HEK293 (cell line): ENCODE data around the gene TMEM205.

Source experiments
- CTCF ChIA-PET: fragments of 350-600 bp; formaldehyde crosslinking; extraction: SDS; loops from one replicate; lab custom pipeline; 2021; ENCODE audit warnings: antibody characterized with exemption; lab: Yijun Ruan, JAX
- POLR2A ChIA-PET: fragments of 300-600 bp; formaldehyde crosslinking; extraction: SDS; loops from one replicate; lab custom pipeline; 2020; ENCODE audit warnings: antibody characterized with exemption, inconsistent platforms; lab: Yijun Ruan, JAX
- H3K27ac ChIP-seq: fragments of 200-500 bp; sonication (Bioruptor generic); 2 replicates; pipeline ENCODE4 v1.5.1; 2014; ENCODE audit warnings: low read depth, low read length, control low read depth, inconsistent platforms; ENCODE audit errors: extremely low read depth
- H3K36me3 ChIP-seq, 2 experiments: fragments of 200-500 bp in 1 of 2; sonication (Bioruptor generic) in 1 of 2; 1 replicate in 1 of 2; 2 replicates in 1 of 2; pipeline ENCODE4 v1.5.1; 2014 to 2017; ENCODE audit warnings: inconsistent platforms in 2 of 2, low read length in 2 of 2; ENCODE audit not compliant: control insufficient read depth in 2 of 2, insufficient read depth in 1 of 2
- H3K4me1 ChIP-seq: fragments of 200-500 bp; sonication (Bioruptor generic); 2 replicates; pipeline ENCODE4 v1.5.1; 2014; ENCODE audit warnings: mild to moderate bottlenecking, low read length, inconsistent platforms; ENCODE audit not compliant: control insufficient read depth, insufficient read depth
- H3K4me3 ChIP-seq: 2 replicates; pipeline ENCODE4 v1.5.1; 2011; ENCODE audit warnings: low read depth, mild to moderate bottlenecking, control low read depth, low read length, moderate library complexity
- H3K9me3 ChIP-seq: fragments of 200-500 bp; sonication (Bioruptor generic); 2 replicates; pipeline ENCODE4 v1.5.1; 2014; ENCODE audit warnings: low read depth, low read length, inconsistent platforms; ENCODE audit not compliant: control insufficient read depth, insufficient read depth
- FEZF1 ChIP-seq: fragments of 450-650 bp; formaldehyde crosslinking; IDR thresholded peaks from 2 replicates; pipeline ENCODE4 v1.5.1; 2016; ENCODE audit warnings: missing biosample characterization, missing genetic modification characterization
- GLI2 ChIP-seq: fragments of 450-650 bp; formaldehyde crosslinking; IDR thresholded peaks from 2 replicates; pipeline ENCODE4; 2017; ENCODE audit warnings: missing biosample characterization, missing genetic modification characterization, low read depth, borderline replicate concordance
- ZBTB1 ChIP-seq: fragments of 450-650 bp; formaldehyde crosslinking; IDR thresholded peaks from 2 replicates; pipeline ENCODE4 v1.5.1; 2016; ENCODE audit warnings: missing biosample characterization, missing genetic modification characterization
- ZBTB20 ChIP-seq: fragments of 450-650 bp; formaldehyde crosslinking; IDR thresholded peaks from 2 replicates; pipeline ENCODE4 v1.5.1; 2016; ENCODE audit warnings: missing biosample characterization, missing genetic modification characterization
- ZBTB48 ChIP-seq: fragments of 450-650 bp; formaldehyde crosslinking; IDR thresholded peaks from 2 replicates; pipeline ENCODE4 v1.5.1; 2016; ENCODE audit warnings: missing biosample characterization, missing genetic modification characterization
- ZBTB8A ChIP-seq: fragments of 450-650 bp; formaldehyde crosslinking; IDR thresholded peaks from 2 replicates; pipeline ENCODE4 v1.5.1; 2016; ENCODE audit warnings: missing biosample characterization, missing genetic modification characterization
- ZIC2 ChIP-seq: fragments of 450-650 bp; formaldehyde crosslinking; IDR thresholded peaks from 2 replicates; pipeline ENCODE4 v1.5.1; 2016; ENCODE audit warnings: missing biosample characterization, missing genetic modification characterization
- ZNF132 ChIP-seq: fragments of 450-650 bp; formaldehyde crosslinking; IDR thresholded peaks from 2 replicates; pipeline ENCODE4 v1.5.1; 2017; ENCODE audit warnings: missing biosample characterization, missing genetic modification characterization, borderline replicate concordance
- ZNF148 ChIP-seq: fragments of 450-650 bp; formaldehyde crosslinking; IDR thresholded peaks from 2 replicates; pipeline ENCODE4 v1.5.0; 2017; ENCODE audit warnings: missing biosample characterization, missing genetic modification characterization, borderline replicate concordance
- ZNF2 ChIP-seq: fragments of 450-650 bp; formaldehyde crosslinking; IDR thresholded peaks from 2 replicates; pipeline ENCODE4 v1.5.1; 2016; ENCODE audit warnings: missing biosample characterization, missing genetic modification characterization
- ZNF24 ChIP-seq: fragments of 450-650 bp; formaldehyde crosslinking; IDR thresholded peaks from 2 replicates; pipeline ENCODE4 v1.5.1; 2016; ENCODE audit warnings: missing biosample characterization, missing genetic modification characterization
- ZNF302 ChIP-seq: fragments of 450-650 bp; formaldehyde crosslinking; IDR thresholded peaks from 2 replicates; pipeline ENCODE4 v1.5.1; 2016; ENCODE audit warnings: missing biosample characterization, missing genetic modification characterization, low read depth
- ZNF335 ChIP-seq: fragments of 450-650 bp; formaldehyde crosslinking; conservative IDR thresholded peaks from 2 replicates; pipeline ENCODE4 v1.5.1; 2016; ENCODE audit warnings: missing biosample characterization, missing genetic modification characterization
- ZNF341 ChIP-seq: fragments of 450-650 bp; formaldehyde crosslinking; IDR thresholded peaks from 2 replicates; pipeline ENCODE4; 2016; ENCODE audit warnings: low read depth, missing biosample characterization, missing genetic modification characterization
- ZNF350 ChIP-seq: fragments of 450-650 bp; formaldehyde crosslinking; IDR thresholded peaks from 2 replicates; pipeline ENCODE4 v1.5.0; 2017; ENCODE audit warnings: missing biosample characterization, mild to moderate bottlenecking, missing genetic modification characterization
- ZNF521 ChIP-seq: fragments of 450-650 bp; formaldehyde crosslinking; IDR thresholded peaks from 2 replicates; pipeline ENCODE4 v1.5.1; 2017; ENCODE audit warnings: missing biosample characterization, mild to moderate bottlenecking, missing genetic modification characterization
- ZNF544 ChIP-seq: fragments of 450-650 bp; formaldehyde crosslinking; IDR thresholded peaks from 2 replicates; pipeline ENCODE4 v1.5.0; 2017; ENCODE audit warnings: missing biosample characterization, missing genetic modification characterization
- ZNF585B ChIP-seq: fragments of 450-650 bp; formaldehyde crosslinking; IDR thresholded peaks from 2 replicates; pipeline ENCODE4 v1.5.1; 2016; ENCODE audit warnings: missing biosample characterization, missing genetic modification characterization
- ZNF600 ChIP-seq: fragments of 450-650 bp; formaldehyde crosslinking; IDR thresholded peaks from 2 replicates; pipeline ENCODE4 v1.5.1; 2016; ENCODE audit warnings: missing biosample characterization, missing genetic modification characterization
- ZNF629 ChIP-seq: fragments of 450-650 bp; formaldehyde crosslinking; IDR thresholded peaks from 2 replicates; pipeline ENCODE4 v1.5.1; 2017; ENCODE audit warnings: missing biosample characterization, missing genetic modification characterization
- ZNF654 ChIP-seq: fragments of 450-650 bp; formaldehyde crosslinking; IDR thresholded peaks from 2 replicates; pipeline ENCODE4 v1.5.1; 2016; ENCODE audit warnings: low read depth, missing biosample characterization, missing genetic modification characterization
- ZNF660 ChIP-seq: fragments of 450-650 bp; IDR thresholded peaks from 2 replicates; pipeline ENCODE4 v1.5.1; 2018; ENCODE audit warnings: missing biosample characterization, mild to moderate bottlenecking, missing genetic modification characterization
- ZNF76 ChIP-seq: fragments of 450-650 bp; formaldehyde crosslinking; IDR thresholded peaks from 2 replicates; pipeline ENCODE4; 2016; ENCODE audit warnings: low read depth, missing biosample characterization, missing genetic modification characterization, borderline replicate concordance
- ZNF768 ChIP-seq: fragments of 450-650 bp; formaldehyde crosslinking; IDR thresholded peaks from 2 replicates; pipeline ENCODE4 v1.5.1; 2018; ENCODE audit warnings: missing biosample characterization, mild to moderate bottlenecking, missing genetic modification characterization
- ZNF837 ChIP-seq: fragments of 450-650 bp; formaldehyde crosslinking; IDR thresholded peaks from 2 replicates; pipeline ENCODE4 v1.5.1; 2016; ENCODE audit warnings: missing biosample characterization, missing genetic modification characterization
- TF ChIP-seq, protein P1 (sequence below): fragments of 450-650 bp; formaldehyde crosslinking; optimal IDR thresholded peaks from 2 replicates; pipeline ENCODE3; 2016; ENCODE audit warnings: missing biosample characterization, mild to moderate bottlenecking, missing genetic modification characterization

The TMEM205 gene

GRCh38 chr19:11378319-11379189 lies 32.5 kb upstream of the TMEM205 start (continued):
- TF ChIP-seq ZIC2 (tag by site-specific recombination), result 0 out of 2 replicates have a peak, but pooled peaks have one; percentile 11
- peak; percentile 26 for TF ChIP-seq ZNF654 (tag by site-specific recombination)
- TF ChIP-seq ZNF148 (tag by site-specific recombination), result no peak

DNA sequence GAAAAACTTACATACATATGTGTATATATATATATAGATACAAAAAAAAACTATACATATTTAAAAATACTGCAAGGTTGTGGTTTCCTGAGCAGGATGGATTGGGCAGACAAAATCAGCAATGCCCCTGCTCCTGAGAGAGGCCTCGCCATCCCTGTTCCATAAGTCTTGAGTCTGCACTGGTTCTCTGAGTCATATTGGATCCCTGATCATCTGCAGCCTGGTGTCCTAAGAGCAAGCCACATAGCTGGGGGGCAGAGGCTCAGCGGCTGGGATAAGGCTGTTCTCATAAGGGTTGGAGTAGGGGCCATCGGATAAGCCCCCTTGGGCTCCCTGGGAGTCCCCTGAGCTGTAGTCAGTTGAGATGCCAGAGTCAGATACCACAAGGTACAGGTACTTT lies 31.7 kb upstream of the TMEM205 start:
- Histone ChIP-seq H3K27ac (no peak overlapping the region), H3K36me3 (peaks cover 0 to 21% of the 10 kb centered on the region in 2 experiments; a peak in 2 of 3 replicates), H3K4me1 (peaks cover 4% of the 10 kb centered on the region; the same call in 1 of the 2 replicates), H3K4me3 (no peak overlapping the region), H3K9me3 (no peaks in the 10 kb centered on the region)
- POLR2A ChIA-PET, result interaction anchor here (0.6 to 1.7 kb wide), 3 partner anchors 68 to 181 kb away, joined by 3 to 13 read pairs (median 4); partner anchors contain the start of gene ELOF1
- TF ChIP-seq ZBTB1 (tag by site-specific recombination) (no peak), ZNF585B (no peak), ZNF544 (tag by site-specific recombination) (no peak), ZNF629 (no peak), ZNF350 (no peak), ZNF335 (tag by site-specific recombination) (no peak)
- CTCF ChIA-PET, result interaction anchor here (0.6 to 2.1 kb wide), 17 partner anchors 13 to 894 kb away, joined by 3 to 11 read pairs (median 4); partner anchors contain the start of genes ODAD3, PRKCSH and TSPAN16

DNA sequence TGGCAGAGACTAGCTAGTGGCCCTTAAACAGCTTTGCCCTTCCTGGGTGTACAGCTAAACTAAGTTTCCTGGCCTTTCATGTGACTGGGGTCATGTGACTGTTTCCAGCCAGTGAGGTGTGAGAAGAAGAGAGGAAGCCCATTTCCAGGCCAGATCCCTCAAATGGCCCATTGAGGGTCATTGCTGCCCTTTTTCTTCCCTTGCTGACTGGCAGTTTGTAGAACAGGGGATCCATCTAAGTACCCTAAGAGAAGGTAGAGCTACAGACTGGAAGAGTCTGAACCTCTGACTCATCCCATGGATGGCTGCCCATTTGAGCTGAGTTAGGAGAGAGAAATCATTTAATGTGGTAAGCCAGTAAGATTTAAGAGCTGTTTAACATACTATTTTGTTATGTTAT lies 31.2 kb upstream of the TMEM205 start:
- H3K4me1 ChIP-seq, result peaks cover 4% of the 10 kb centered on the region; the same call in 1 of the 2 replicates
- POLR2A ChIA-PET, result interaction anchor here (0.6 to 1.7 kb wide), 8 partner anchors 68 to 779 kb away, joined by 3 to 13 read pairs (median 4); partner anchors contain the start of gene ELOF1

DNA sequence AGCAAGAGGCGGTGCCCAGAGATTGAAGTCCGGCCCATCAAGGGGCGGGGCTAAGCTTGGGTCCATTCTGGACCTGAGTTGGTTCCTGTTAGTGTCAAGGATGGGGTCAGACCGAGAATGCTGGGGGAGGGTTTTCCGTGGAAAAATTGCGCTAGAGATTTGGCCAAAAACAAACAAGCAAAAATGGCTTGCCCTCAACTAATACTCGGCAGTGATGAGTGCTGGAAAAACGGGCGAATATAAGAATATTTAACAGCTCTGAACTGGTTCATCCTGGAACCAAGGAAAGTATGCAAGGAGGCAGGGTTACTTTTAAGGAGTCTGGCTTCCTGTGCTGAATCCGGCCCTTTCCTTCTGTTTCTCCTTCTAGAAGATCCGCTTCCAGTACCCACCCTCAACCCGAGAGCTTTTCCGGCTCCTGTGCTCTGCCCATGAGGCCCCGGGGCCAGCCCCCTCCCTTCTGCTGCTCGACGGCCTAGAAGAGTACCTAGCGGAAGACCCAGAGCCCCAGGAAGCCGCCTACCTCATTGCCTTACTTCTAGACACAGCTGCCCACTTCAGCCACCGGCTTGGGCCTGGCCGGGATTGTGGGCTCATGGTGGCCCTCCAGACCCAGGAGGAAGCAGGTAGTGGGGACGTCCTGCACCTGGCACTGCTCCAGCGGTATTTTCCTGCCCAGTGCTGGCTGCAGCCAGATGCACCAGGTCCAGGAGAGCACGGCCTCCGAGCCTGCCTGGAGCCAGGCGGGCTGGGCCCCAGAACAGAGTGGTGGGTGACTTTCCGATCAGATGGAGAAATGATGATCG lies 29.3 kb upstream of the TMEM205 start:
- CTCF ChIA-PET, result interaction anchor here (0.6 to 2.0 kb wide), 10 partner anchors 8 to 250 kb away, joined by 3 to 9 read pairs (median 3); no protein-coding TSS in a partner anchor
- H3K4me1 ChIP-seq, result peaks cover 4% of the 10 kb centered on the region; the same call in 1 of the 2 replicates
- peak overlapping the region; percentile 7; the same call in 1 of the 2 replicates for H3K27ac ChIP-seq
- no peaks in the 10 kb centered on the region for H3K9me3 ChIP-seq
- POLR2A ChIA-PET, result interaction anchor here (0.5 to 2.3 kb wide), 26 partner anchors 8 to 957 kb away, joined by 3 to 36 read pairs (median 5); partner anchors contain the start of genes CCDC159, ELOF1, EPOR and ODAD3
- peak overlapping the region; percentile 33 for H3K4me3 ChIP-seq
- peaks cover 0 to 21% of the 10 kb centered on the region in 2 experiments; a peak in 2 of 3 replicates for H3K36me3 ChIP-seq
- TF ChIP-seq, protein P1, sequence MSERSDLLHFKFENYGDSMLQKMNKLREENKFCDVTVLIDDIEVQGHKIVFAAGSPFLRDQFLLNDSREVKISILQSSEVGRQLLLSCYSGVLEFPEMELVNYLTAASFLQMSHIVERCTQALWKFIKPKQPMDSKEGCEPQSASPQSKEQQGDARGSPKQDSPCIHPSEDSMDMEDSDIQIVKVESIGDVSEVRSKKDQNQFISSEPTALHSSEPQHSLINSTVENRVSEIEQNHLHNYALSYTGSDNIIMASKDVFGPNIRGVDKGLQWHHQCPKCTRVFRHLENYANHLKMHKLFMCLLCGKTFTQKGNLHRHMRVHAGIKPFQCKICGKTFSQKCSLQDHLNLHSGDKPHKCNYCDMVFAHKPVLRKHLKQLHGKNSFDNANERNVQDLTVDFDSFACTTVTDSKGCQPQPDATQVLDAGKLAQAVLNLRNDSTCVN (tag by site-specific recombination), result peak; percentile 1
- TF ChIP-seq ZNF521 (tag by site-specific recombination) (no peak), ZNF76 (tag by site-specific recombination) (peak; percentile 56), ZNF660 (tag by site-specific recombination) (peak; percentile 71; the same call in 1 of the 2 replicates), ZNF341 (tag by site-specific recombination) (0 out of 2 replicates have a peak, but pooled peaks have one; percentile 28), ZNF837 (tag by site-specific recombination) (no peak), ZNF600 (peak; percentile 31; the same call in 1 of the 2 replicates), ZNF2 (tag by site-specific recombination) (no peak), ZNF629 (no peak), ZNF335 (tag by site-specific recombination) (peak; percentile 96)

More for the DNA sequence above, 31.2 kb upstream of the TMEM205 start:
- H3K36me3 ChIP-seq, result peaks cover 0 to 21% of the 10 kb centered on the region in 2 experiments; a peak in 2 of 3 replicates
- H3K4me3 ChIP-seq, result no peak overlapping the region
- CTCF ChIA-PET, result interaction anchor here (0.6 to 2.1 kb wide), 17 partner anchors 14 to 894 kb away, joined by 3 to 11 read pairs (median 4); partner anchors contain the start of genes ODAD3 and PRKCSH
- H3K27ac ChIP-seq, result peak overlapping the region; percentile 20; the same call in 1 of the 2 replicates
- no peaks in the 10 kb centered on the region for H3K9me3 ChIP-seq
- TF ChIP-seq ZNF302 (tag by site-specific recombination) (no peak), ZBTB20 (peak; percentile 22; the same call in 1 of the 2 replicates), ZBTB48 (tag by site-specific recombination) (peak; percentile 68; the same call in 1 of the 2 replicates), ZNF335 (tag by site-specific recombination) (peak; percentile 53; the same call in 1 of the 2 replicates), GLI2 (tag by site-specific recombination) (no peak), ZBTB8A (tag by site-specific recombination) (peak; percentile 60), ZNF24 (tag by site-specific recombination) (peak; percentile 13; the same call in 1 of the 2 replicates), FEZF1 (tag by site-specific recombination) (peak; percentile 80), ZNF768 (tag by site-specific recombination) (no peak), ZNF132 (no peak)
